Stimulated activated CD4-positive, alpha-beta T cell treated with anti-CD3 and anti-CD28 coated beads, Interleukin-15, amount 100 ng/mL, for 48 hours (primary cell): ENCODE measurements around the gene MID2.
"Not testable (repeated sequence)": the region's sequence is repeated elsewhere in the genome, so short reads cannot be mapped to it uniquely, and the experiment has no call there.

Experiments used
- DNase-seq, 2 donors: peaks; one replicate each; pipeline ENCODE4 v3.0.0-alpha.2; 2020; ENCODE audit warnings: low read depth in 2 of 2

Gene MID2

GRCh38 chrX:107825698-107826237 is at the start of gene MID2:
Gene MID2, plus strand, starts transcription at chrX:107825866. Its CDS starts 561 bp downstream, at chrX:107826427.
- peak; percentile 30 to 36 for DNase-seq

DNA sequence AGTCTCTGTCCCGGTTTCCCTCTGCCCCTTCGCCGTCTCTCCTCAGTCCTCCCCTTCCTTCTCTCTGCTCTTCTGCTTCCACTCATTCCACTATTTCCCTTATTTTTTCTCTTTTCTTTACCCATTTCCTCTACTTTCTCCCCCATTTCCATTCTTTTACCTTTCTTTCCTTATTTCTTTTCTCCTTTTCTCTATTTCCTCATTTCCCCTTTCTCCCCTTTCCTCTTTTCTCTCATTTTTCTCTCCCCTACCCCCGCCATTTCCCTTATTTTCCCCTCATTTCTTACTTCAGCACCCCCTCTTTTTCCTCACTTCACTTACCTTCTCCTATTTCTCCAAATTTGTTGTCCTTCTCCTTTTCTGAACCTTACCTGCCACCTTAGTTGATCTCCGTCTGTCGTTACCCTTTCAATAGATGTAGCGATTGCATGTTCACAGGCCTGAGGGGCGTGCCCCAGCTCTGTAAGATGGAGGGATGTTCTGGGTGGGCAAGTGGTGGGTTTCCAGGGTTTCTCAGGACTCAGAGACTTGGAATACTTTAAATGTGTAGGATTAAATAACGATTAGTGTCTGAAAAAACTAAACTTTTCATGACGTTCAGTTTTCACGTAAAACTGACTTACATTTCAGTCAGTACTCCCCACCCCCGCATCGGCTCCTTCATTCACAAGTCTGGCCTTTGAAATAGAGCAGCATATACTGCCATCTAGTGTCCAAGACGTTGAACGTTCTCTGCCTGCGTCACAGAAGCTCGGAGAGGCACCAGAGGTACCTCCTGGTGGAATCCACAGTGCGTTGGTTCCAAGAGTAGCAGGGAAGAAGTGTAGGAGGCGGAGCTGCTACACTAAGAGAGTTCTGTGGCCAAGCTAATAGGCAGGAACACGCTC is 48.8 kb upstream of the MID2 start:
- peak; percentile 62 to 78 for DNase-seq

GRCh38 chrX:107777536-107777832 is 48.2 kb upstream of the MID2 start, which contains the start of gene NCBP2L:
Gene NCBP2L, plus strand, starts transcription at chrX:107777733. Its CDS starts 16,488 bp downstream, at chrX:107794221.
- DNase-seq, result no peak

GRCh38 chrX:107780525-107780924 is 45.1 kb upstream of the MID2 start:
- DNase-seq, result no peak

- DNase-seq, result no peak
These were observed 37.8 kb upstream of the MID2 start for GRCh38 chrX:107787827-107788226.

DNA sequence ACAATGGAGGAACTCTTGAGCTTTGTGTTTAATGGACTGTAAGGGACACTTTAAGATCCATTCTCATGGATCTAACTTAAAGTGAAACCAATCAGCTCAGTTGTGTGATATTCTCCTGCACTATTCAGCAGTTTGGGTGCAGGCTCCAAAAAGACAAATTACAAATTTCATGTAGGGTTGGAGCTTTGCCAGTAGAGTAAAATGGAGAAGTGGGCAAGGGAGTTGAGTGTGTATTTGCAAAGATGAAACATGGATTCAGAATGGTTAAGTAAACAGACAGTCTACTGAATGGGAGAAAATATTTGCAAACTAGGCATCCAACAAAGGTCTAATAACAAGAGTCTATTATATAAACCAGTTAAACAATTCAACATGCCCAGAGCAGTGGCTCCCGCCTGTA is 21.2 kb upstream of the MID2 start:
- DNase-seq, result no peak

GRCh38 chrX:107805179-107805578 is 20.5 kb upstream of the MID2 start:
- no peak for DNase-seq

DNA sequence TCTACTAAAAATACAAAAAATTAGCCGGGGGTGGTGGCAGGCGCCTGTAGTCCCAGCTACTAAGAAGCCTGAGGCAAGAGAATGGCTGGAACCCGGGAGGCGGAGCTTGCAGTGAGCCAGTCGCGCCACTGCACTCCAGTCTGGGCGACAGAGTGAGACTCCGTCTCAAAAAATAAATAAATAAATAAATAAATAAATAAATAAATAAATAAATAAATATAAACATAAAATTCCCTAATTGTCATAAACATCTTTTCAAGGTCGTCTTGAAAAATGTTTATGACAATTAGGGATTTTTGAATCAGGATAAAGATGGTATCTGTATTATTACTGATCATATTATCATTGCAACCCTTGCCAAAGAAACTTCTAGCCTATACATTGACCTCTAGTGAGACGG is 15.6 kb upstream of the MID2 start:
- DNase-seq, result not testable (repeated sequence)

DNA sequence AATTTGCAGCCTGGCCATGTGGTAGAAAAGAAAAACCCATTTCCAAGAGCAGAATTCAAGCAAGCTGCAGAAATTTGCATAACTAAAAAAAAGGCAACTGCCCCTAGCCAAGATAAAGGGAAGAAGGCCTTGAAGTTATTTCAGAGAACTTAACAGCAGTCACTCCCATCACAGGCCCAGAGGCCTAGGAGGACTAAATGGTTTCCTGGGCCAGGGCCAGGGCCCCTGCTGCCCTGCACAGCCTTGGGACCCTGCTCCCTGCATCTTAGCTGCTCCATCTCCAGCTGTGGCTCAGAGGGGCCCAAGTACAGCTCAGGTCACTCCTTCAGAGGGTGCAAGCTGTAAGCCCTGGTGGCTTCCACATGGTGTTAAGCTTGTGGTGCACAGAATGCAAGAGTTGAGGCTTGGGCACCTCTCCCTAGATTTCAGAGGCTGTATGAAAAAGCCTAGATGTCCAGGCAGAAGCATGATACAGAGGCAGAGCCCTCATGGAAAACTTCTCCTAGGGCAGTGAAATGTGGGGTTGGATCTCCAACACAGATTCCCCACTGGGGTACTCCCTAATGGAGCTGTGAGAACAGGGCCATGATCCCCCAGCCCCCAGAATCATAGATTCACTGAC is 6.7 kb upstream of the MID2 start:
- DNase-seq, result no peak

DNA sequence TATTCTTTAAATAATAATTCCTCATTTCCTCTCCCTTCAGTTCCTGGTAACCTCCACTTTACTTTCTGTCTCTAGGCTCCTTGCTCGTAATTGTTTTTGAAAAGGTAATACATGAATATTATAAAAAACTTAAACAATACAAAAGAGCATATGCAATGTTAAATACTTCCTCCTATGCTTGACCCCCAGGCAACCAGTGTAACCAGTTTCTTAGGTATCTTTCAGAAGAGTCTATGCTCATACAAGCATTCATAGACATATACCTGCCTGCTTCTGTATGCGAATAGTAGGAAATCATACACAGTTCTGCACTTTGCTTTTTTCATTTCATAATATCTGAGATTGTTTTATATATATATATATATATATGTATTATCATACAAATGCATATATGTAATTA is 2.6 kb upstream of the MID2 start:
- no peak for DNase-seq

- no peak for DNase-seq
These were observed 2.2 kb upstream of the MID2 start for GRCh38 chrX:107823456-107823855.

- peak in 1 of 2 donors; percentile 13 for DNase-seq
These were observed 768 bp downstream of the MID2 start for GRCh38 chrX:107826238-107827029.

DNA sequence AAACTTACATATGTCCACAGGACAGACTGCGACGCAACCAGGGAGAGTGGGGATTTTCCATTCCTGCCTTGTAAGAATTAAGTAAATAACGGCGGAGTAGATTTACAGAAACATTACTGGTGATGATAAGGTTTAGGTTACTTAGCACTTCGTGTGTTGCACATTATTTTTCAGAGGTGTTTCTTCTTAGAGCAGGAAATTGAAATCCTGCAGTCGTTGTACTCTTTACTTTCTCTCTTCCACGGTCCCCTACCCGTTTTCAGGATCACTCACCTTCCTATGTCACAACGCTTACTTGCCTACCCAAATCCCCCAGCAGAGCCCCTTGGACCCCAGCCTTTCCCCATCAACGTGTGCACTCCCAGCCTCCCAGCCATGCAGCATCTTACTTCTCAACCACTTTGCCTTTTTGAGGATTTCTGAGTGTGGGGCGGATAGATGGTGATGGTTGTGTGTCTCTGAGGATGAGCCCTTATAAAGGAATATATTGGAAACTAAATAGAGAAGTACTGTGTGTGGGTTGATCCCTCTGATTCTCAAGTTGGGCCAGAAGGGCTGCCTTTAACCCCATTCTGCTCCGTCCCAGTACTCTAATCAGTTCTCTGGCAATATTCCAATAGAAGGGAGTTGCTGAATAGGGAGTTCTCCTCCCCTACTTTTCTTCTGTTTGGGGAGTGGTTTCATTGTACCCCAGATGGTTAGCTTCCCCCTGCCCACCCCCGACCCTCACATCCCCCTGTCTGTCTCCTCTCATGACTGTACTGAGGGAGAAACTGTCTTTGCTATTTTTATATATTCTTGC is 1.6 kb downstream of the MID2 start:
- DNase-seq, result no peak

- no peak for DNase-seq
These were observed 2.2 kb downstream of the MID2 start for GRCh38 chrX:107827852-107828251.

GRCh38 chrX:107829878-107830277 is 4.2 kb downstream of the MID2 start:
- DNase-seq, result no peak

GRCh38 chrX:107831071-107831730 is 5.5 kb downstream of the MID2 start:
- DNase-seq, result no peak

- no peak for DNase-seq
These were observed 8.9 kb downstream of the MID2 start for GRCh38 chrX:107834275-107835201.

GRCh38 chrX:107836958-107837357 is 11.3 kb downstream of the MID2 start:
- DNase-seq, result no peak

DNA sequence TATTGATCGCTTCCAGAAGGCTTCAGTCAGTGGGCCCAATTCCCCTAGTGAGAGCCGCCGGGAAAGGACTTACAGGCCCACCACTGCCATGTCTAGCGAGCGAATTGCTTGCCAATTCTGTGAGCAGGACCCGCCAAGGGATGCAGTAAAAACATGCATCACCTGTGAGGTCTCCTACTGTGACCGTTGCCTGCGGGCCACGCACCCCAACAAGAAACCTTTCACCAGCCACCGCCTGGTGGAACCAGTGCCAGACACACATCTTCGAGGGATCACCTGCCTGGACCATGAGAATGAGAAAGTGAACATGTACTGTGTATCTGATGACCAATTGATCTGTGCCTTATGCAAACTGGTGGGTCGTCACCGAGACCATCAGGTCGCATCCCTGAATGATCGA is 15.3 kb downstream of the MID2 start:
- no peak for DNase-seq
